Lower lobe of right lung (tissue), 2 donors: Measurements from ENCODE around the gene DUSP2. TPM values are rescaled to one million over a fixed set of nuclear protein-coding genes. Genes with fewer than 3 reads are reported as not detected.

Experiments
- ATAC-seq, 2 donors: fragments of 200-7000 bp; cut with Tn5 transposase; one replicate each; pipeline ENCODE4 v1.9.1; 2020 to 2022; ENCODE audit warnings: mild to moderate bottlenecking in 2 of 2, moderate library complexity in 2 of 2
- DNase-seq: peaks from one replicate; pipeline ENCODE4 v3.0.0-alpha.2; 2020
- H3K27ac ChIP-seq: fragments of 200-600 bp; one replicate; pipeline ENCODE4 v1.8.0; 2022
- H3K27me3 ChIP-seq: fragments of 200-600 bp; one replicate; pipeline ENCODE4 v1.8.0; 2022; ENCODE audit warnings: low read depth
- H3K36me3 ChIP-seq: fragments of 200-600 bp; one replicate; pipeline ENCODE4 v1.8.0; 2022; ENCODE audit warnings: mild to moderate bottlenecking
- H3K4me1 ChIP-seq: fragments of 200-600 bp; one replicate; pipeline ENCODE4 v1.8.0; 2022
- H3K4me3 ChIP-seq: fragments of 200-600 bp; one replicate; pipeline ENCODE4 v1.8.0; 2022; ENCODE audit warnings: mild to moderate bottlenecking
- H3K9me3 ChIP-seq: fragments of 200-600 bp; one replicate; pipeline ENCODE4 v1.8.0; 2022
- CTCF ChIP-seq: fragments of 200-600 bp; IDR thresholded peaks from one replicate; pipeline ENCODE4 v1.8.0; 2022; ENCODE audit warnings: antibody characterized with exemption, mild to moderate bottlenecking
- intact Hi-C: fragments of 100-400 bp; cut with DNase I; formaldehyde crosslinking; loops from one replicate; pipeline ENCODE4 v1.11.0; 2022
- total RNA-seq: library from RNA; stranded (reverse); fragmentation: NEBNext Ultra II Directional; extraction: Animal tissue kit (Norgen Biotek cat#: 25700); gene quantifications from one replicate; pipeline ENCODE4 v1.2.1, GENCODE V29; 2021
- donor health status: DM: no; HTN: yes; CAD: no; lungs with severe emphysema.

Gene DUSP2
- total RNA-seq, 1 donor from 2014 or later: 5.5 TPM

DNA sequence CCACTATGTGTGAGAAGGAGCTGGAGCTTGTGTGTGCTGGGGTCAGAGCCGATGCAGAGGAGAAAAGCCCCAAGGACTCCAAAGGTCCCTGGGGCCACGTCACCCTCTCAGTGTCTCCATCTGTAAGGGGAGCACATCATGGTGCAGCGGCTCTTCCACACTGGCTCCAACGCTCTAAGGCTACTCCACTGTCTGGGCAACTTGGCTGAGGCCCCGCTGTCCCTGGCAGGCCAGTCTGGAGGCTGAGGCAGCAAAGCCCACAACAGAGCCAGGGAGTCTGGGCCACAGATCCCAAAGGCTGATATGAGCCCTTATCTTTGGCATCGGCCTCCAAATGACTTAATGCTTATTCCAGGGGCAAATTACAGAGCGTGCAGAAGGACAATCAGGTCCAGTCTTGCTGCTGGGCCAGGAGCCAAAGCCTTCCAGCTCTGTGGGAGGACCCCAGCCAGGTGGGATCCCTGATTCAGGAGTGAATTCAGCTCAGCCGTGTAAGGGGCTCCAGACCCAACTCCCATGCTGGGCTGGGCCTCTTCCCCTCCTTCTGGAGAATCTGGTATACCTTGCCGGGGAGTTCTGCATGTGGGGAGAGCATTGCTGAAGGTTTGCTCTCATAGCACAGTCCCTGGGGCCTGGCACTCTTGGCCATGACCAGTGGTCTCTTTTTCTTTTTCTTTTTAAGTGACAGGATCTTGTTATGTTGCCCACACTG is 1.8 kb upstream of the DUSP2 start:
- DNase-seq (peak; percentile 35), ATAC-seq (no peak)
- H3K4me3 ChIP-seq: no peak overlapping the region
- H3K27ac ChIP-seq: peak overlapping the region; percentile 58
- no peak for TF ChIP-seq CTCF
- no peaks in the 10 kb centered on the region for H3K36me3 ChIP-seq
- peaks cover 5% of the 10 kb centered on the region for H3K27me3 ChIP-seq
- intact Hi-C loops: no loop called here
- H3K9me3 ChIP-seq: no peaks in the 10 kb centered on the region
- H3K4me1 ChIP-seq: peaks cover 37% of the 10 kb centered on the region

DNA sequence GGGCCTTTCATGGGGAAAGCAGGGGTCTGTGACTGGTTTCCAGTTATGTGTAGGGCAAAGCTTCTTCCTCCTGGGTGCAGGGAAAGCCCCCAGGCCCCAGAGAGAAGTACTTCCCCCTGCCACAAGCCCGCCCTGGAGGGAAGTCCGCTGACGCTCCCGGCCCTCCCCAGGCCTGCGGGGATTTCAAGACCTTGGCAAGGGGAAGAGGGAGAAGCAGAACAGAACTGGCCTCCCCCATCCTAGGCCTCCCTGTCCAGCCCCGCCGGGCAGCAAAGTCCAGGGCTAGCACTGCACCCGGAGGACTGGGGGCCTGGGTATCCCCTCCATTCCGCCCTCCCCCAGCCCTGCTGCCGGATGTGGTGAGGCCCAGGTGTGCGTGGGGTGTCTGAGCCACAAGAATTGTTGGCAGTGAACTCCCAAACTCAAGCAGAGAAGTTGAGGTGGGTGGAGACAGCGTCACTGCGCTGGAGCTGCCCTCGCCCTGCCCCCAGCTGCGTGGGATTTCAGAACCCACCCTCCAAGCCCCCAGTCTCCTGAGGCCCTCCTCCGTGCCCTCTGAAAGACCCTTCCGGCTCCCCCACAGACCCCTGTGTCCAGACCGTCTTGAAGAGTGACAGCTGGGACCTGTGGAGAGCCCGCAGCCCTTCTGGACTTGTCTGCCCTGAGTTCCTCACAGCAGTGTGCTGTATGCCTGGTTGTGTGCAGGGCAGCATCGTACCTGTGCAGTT is 1.1 kb upstream of the DUSP2 start:
- H3K9me3 ChIP-seq: no peaks in the 10 kb centered on the region
- H3K27me3 ChIP-seq: peaks cover 5% of the 10 kb centered on the region
- peak overlapping the region; percentile 58 for H3K27ac ChIP-seq
- peak overlapping the region; percentile 64 for H3K4me3 ChIP-seq
- H3K36me3 ChIP-seq: no peaks in the 10 kb centered on the region
- DNase-seq: peak; percentile 81
- intact Hi-C loops: no loop called here
- peaks cover 37% of the 10 kb centered on the region for H3K4me1 ChIP-seq
- TF ChIP-seq CTCF: no peak
- peak; percentile 26 to 57 for ATAC-seq

GRCh38 chr2:96145848-96146152 is 560 bp upstream of the DUSP2 start:
- Histone ChIP-seq H3K4me1 (peaks cover 37% of the 10 kb centered on the region), H3K36me3 (no peaks in the 10 kb centered on the region), H3K27ac (peak overlapping the region; percentile 58), H3K27me3 (peaks cover 5% of the 10 kb centered on the region), H3K4me3 (peak overlapping the region; percentile 64), H3K9me3 (no peaks in the 10 kb centered on the region)
- ATAC-seq (no peak), DNase-seq (no peak)
- intact Hi-C loops: no loop called here
- TF ChIP-seq CTCF: no peak

DNA sequence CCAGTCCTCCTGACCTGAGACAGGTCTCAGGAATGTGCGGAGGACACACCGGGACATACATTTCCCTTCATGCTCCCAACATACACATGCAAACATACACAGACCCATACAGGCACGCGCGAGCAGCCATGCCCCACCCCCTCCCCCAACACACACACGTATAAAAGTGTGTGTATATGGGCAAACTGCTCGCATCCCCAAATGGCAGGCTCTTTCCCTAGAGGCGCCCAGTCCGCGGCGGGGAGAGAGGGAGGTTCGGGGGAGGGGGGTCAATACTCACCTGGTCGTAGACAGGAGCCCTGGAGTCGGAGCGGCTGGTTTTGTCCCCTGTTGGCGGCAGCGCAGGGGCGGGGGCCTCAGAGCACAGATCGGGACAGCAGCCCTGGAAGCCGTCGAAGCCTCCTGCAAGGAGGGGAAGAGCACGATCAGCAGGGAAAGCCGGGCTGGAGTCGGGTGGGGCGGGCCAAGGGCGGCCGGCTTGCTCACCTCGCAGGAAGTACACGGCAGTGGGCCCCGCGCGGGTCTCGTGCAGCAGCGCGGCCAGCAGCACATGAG is 682 bp downstream of the DUSP2 start:
- Histone ChIP-seq H3K4me1 (peaks cover 37% of the 10 kb centered on the region), H3K9me3 (no peaks in the 10 kb centered on the region), H3K27ac (peak overlapping the region; percentile 58), H3K27me3 (peaks cover 5% of the 10 kb centered on the region), H3K4me3 (peak overlapping the region; percentile 64), H3K36me3 (no peaks in the 10 kb centered on the region)
- intact Hi-C loops: no loop called here
- no peak for TF ChIP-seq CTCF
- peak; percentile 68 for DNase-seq
- no peak for ATAC-seq

DNA sequence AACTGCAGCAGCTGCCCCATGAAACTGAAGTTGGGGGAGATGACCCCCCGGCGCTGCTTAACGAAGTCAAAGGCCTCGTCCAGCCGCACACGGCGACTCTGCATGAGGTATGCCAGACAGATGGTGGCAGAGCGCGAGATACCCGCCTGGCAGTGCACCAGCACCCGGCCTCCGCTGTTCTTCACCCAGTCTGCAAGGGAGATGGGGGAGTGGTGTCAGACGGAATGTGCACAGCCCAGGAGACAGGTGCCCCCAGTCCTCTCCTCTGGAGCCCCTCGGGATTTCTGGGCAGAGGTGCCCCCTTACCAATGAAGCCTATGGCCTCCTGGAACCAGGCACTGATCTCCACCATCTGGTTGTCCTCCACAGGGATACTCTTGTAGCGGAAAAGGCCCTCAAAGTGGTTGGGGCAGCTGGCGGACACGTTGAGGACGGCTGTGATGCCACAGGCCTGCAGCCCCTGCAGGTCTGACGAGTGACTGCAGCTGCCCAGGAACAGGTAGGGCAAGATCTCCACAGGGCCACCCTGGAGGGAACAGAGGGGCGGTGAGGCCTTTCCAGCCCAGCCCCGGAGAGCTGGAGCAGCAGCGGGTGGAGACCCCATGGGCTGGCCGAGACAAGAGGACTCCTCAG is 1.3 kb downstream of the DUSP2 start:
- peak; percentile 44 for DNase-seq
- Histone ChIP-seq H3K36me3 (no peaks in the 10 kb centered on the region), H3K9me3 (no peaks in the 10 kb centered on the region), H3K27ac (no peak overlapping the region), H3K4me1 (peaks cover 36% of the 10 kb centered on the region), H3K27me3 (peaks cover 5% of the 10 kb centered on the region), H3K4me3 (peak overlapping the region; percentile 64)
- TF ChIP-seq CTCF: no peak
- intact Hi-C loops: no loop called here
- no peak for ATAC-seq
